LNCaP clone FGC (cell line): ENCODE results near the gene RAPGEF2.
"Not testable (repeated sequence)": the region's sequence is repeated elsewhere in the genome, so short reads cannot be mapped to it uniquely, and the experiment has no call there.

Experiments
- DNase-seq: peaks from one replicate; pipeline ENCODE4 v3.0.0-alpha.2; 2011; ENCODE audit warnings: low read depth
- H3K4me3 ChIP-seq: 2 replicates; pipeline ENCODE4 v1.5.1; 2011; ENCODE audit warnings: mild to moderate bottlenecking, low read depth, low read length, control low read depth
- CTCF ChIP-seq: IDR thresholded peaks from 2 replicates; pipeline ENCODE4 v1.5.1; 2012; ENCODE audit warnings: mild to moderate bottlenecking; ENCODE audit not compliant: control insufficient read depth, insufficient read depth; ENCODE audit errors: extremely low read depth

RAPGEF2 gene

DNA sequence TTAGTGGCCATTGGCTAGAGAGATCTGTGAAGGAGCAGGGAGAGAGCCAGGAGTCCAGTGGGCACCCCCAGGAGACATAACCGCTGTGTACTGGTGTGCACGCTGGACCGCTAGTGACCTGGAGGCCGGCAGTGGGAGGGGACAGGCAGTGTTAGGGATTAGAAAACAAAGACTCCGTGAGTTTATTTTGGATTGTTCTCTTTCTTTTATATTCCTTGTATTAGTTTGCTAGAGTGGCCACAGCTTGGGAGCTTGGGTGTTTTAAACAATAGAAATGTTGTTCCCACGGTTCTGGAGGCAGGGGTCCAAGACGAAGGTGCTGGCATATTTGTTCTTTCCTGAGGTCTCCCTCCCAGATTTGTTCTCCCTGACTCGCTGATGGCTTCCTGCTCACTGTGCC is 266.4 kb downstream of the RAPGEF2 start:
- no peak for DNase-seq
- TF ChIP-seq CTCF: no peak
- H3K4me3 ChIP-seq: no peak overlapping the region

DNA sequence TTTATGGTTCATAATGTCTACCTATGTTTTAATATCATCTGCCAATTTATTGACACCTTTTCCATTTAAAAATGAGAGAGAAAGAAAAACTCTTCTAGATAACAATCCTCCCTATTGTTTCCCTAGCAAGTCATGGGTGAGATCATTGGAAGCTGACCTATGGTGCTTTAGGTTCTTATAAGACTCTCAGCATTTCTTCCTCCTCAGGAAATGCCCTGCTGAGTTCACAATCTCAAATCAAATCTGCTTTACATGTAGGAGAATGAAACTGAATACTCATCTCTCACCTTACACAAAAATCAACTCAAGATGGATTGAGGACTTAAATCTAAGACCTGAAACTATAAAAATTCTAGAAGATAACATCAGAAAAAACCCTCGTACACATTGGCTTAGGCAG is 267.4 kb downstream of the RAPGEF2 start:
- no peak for TF ChIP-seq CTCF
- no peak overlapping the region for H3K4me3 ChIP-seq
- no peak for DNase-seq

DNA sequence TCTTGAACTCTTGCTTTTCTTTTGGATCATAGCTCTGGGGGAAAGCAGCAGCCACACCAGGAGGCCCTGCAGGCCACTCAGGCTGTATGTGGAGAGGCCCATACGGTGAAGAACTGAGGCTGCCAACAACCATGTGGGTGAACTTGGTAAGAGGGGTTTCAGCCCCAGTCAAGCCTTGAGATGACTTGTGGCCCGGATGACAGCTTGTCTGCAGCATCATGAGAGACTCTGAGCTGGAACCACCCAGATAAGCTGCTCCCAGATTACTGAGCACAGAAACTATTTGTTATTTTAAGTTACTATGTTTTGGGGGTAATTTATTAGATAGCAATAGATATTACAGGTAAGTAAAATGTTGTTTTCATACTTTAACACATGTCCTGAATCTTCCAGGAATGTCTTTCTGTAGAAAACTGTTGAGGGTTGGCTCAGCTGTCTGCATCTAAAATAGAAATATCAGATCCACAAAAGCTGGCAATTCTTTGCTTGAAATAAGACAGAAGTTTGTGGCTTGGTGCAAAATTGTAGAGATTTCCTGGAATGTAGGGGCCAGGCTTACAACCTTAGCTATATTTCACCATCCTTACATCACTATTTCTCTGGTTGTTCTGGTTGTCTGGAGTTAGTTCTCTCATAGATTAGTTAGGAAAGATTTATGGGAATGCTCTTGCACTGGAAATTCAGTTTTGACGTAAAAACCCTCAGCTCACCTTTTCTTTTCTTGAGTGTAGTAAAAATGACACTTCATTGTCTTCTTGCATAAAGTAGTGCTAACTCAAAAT is 272.1 kb downstream of the RAPGEF2 start:
- no peak for TF ChIP-seq CTCF
- no peak overlapping the region for H3K4me3 ChIP-seq
- no peak for DNase-seq

GRCh38 chr4:159376289-159376688 is 273.4 kb downstream of the RAPGEF2 start:
- no peak for TF ChIP-seq CTCF
- no peak for DNase-seq
- no peak overlapping the region for H3K4me3 ChIP-seq

DNA sequence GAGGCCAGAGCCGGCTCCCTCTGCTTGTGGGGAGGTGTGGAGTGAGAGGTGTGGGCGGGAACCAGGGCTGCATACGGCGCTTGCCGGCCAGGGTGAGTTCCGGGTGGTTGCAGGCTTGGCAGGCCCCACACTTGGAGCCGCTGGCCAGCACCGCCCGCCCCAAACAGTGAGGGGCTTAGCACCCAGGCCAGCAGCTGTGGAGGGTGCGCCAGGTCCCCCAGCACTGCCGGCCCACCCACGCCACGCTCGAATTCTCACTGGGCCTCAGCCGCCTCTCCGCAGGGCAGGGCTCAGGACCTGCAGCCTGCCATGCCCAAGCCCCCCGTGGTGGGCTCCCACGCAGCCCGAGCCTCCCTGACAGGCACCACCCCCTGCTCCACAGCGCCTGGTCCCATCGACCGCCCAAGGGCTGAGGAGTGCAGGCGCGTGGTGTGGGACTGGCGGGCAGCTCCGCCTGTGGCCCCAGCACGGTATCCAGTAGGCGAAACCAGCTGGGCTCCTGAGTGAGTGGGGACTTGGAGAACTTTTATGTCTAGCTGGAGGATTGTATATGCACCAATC is 275.3 kb downstream of the RAPGEF2 start:
- TF ChIP-seq CTCF: no peak

DNA sequence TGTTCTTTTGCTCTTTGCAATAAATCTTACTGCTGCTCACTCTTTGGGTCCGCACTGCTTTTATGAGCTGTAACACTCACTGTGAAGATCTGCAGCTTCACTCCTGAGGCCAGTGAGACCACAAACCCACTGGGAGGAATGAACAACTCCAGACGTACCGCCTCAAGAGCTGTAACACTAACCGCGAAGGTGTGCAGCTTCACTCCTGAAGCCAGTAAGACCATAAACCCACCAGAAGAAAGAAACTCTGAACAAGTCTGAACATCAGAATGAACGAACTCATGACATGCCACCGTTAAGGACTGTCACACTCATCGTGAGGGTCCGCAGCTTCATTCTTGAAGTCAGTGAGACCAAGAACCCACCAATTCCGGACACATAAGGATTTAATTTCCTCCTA is 276.2 kb downstream of the RAPGEF2 start:
- not testable (repeated sequence) for H3K4me3 ChIP-seq, DNase-seq

More for the DNA sequence above, 275.3 kb downstream of the RAPGEF2 start:
- no peak overlapping the region for H3K4me3 ChIP-seq
- DNase-seq: no peak

DNA sequence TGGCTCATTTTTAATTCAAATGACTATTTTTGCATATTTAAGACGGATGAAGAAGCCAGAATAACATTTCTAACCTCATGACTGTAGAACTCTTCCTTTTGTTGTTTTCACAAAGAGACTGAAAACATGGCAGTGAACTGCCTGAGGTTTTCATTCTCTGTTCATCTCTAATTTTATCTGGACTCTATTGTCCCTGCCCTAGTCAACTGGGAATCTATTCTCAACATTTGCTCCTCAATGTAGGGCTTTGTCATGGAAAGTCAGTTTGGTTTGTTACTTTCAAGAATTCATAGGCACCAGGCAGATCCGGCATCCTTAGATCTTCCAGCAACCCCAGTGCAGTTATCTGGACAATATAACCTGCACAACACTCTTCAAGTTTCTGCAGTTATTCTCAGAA is 277.0 kb downstream of the RAPGEF2 start:
- DNase-seq: no peak
- no peak for TF ChIP-seq CTCF
- H3K4me3 ChIP-seq: no peak overlapping the region
